RWPE1 (cell line): ENCODE data around the gene AP4M1.
A peak's percentile ranks its signal among the peaks of the same experiment; 100 is the strongest.
"Not testable (repeated sequence)": the region's sequence is repeated elsewhere in the genome, so short reads cannot be mapped to it uniquely, and the experiment has no call there.

ENCODE experiments used
- CTCF ChIA-PET: fragments of 350-600 bp; sonication (Branson Sonifier 250); formaldehyde crosslinking; extraction: SDS; loops from one replicate; lab custom pipeline; 2021; lab: Yijun Ruan, JAX
- POLR2A ChIA-PET: fragments of 400-600 bp; formaldehyde crosslinking; extraction: SDS; loops from one replicate; lab custom pipeline; 2020; ENCODE audit warnings: antibody characterized with exemption; ENCODE audit not compliant: low non-redundant PET; lab: Yijun Ruan, JAX
- DNase-seq: peaks from one replicate; pipeline ENCODE4 v3.0.0; 2012; ENCODE audit warnings: low spot score
- H3K27ac ChIP-seq: fragments of 450-650 bp; 2 replicates; pipeline ENCODE4 v1.5.1; 2017
- TF ChIP-seq, protein P1 (sequence below): fragments of 450-650 bp; conservative IDR thresholded peaks from 2 replicates; pipeline ENCODE4 v1.5.1; 2017; ENCODE audit warnings: low read depth, mild to moderate bottlenecking

Gene AP4M1

DNA sequence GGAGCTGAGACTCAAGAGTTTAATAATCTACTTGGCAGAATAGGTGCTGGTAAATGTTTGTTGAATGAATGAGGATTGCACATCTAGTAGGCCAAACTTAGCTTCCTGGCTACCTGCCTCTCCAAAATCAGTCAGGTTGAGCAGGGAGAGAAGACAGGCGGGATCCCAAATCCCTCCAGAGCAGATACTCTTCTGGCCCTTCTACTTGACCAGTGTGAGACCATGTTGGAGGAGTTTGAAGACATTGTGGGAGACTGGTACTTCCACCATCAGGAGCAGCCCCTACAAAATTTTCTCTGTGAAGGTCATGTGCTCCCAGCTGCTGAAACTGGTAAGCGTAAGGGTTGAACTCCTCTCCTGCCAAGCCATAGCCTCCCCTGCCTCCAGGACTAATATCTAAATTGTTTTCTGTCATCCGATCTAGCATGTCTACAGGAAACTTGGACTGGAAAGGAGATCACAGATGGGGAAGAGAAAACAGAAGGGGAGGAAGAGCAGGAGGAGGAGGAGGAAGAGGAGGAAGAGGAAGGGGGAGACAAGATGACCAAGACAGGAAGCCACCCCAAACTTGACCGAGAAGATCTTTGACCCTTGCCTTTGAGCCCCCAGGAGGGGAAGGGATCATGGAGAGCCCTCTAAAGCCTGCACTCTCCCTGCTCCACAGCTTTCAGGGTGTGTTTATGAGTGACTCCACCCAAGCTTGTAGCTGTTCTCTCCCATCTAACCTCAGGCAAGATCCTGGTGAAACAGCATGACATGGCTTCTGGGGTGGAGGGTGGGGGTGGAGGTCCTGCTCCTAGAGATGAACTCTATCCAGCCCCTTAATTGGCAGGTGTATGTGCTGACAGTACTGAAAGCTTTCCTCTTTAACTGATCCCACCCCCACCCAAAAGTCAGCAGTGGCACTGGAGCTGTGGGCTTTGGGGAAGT, 23.1 kb downstream of the AP4M1 start:
- ChIA-PET POLR2A (interaction anchor here (0.6 to 1.1 kb wide), 5 partner anchors 10 to 310 kb away, joined by 3 to 10 read pairs (median 5); partner anchors contain the start of gene LAMTOR4), CTCF (no interaction called here)
- TF ChIP-seq, protein P1, sequence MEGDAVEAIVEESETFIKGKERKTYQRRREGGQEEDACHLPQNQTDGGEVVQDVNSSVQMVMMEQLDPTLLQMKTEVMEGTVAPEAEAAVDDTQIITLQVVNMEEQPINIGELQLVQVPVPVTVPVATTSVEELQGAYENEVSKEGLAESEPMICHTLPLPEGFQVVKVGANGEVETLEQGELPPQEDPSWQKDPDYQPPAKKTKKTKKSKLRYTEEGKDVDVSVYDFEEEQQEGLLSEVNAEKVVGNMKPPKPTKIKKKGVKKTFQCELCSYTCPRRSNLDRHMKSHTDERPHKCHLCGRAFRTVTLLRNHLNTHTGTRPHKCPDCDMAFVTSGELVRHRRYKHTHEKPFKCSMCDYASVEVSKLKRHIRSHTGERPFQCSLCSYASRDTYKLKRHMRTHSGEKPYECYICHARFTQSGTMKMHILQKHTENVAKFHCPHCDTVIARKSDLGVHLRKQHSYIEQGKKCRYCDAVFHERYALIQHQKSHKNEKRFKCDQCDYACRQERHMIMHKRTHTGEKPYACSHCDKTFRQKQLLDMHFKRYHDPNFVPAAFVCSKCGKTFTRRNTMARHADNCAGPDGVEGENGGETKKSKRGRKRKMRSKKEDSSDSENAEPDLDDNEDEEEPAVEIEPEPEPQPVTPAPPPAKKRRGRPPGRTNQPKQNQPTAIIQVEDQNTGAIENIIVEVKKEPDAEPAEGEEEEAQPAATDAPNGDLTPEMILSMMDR = no peak
- no peak for DNase-seq
- peak overlapping the region; percentile 99 for H3K27ac ChIP-seq

DNA sequence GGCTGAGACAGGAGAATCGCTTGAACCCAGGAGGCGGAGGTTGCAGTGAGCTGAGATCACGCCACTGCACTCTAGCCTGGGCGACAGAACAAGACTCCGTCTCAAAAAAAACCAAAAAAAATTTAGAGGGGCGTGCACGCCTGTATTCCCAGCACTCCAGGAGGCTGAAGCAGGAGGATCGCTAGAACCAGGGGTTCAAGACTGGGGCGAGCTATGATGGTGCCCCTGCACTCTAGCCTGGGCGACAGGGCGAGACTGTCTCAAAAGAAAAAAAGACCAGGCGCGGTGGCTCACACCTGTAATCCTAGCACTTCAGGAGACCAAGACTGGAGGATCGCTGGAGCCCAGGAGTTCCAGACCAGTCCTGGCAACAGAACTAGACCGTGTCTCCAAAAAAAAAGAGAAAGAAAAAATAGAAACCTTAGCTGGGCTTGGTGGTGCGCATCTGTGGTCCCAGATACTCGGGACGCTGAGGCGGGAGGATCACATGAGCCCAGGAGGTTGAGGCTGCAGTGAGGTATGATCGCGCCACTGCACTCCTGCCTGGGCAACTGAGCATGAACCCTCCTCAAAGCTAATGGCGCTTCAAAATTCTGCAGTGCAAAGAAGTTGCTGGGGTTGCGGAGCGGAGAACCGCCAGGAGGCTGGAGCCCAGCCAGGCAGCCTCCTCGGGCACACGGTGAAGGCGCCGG, 24.9 kb downstream of the AP4M1 start:
- CTCF ChIA-PET = interaction anchor here (0.7 kb wide), 2 partner anchors 30 to 213 kb away, joined by 3 to 5 read pairs; no protein-coding TSS in a partner anchor
- POLR2A ChIA-PET = interaction anchor here (0.7 kb wide), 1 partner anchor 751 kb away, joined by 3 read pairs; no protein-coding TSS in a partner anchor
- no peak for DNase-seq
- peak overlapping the region; percentile 99 for H3K27ac ChIP-seq
- TF ChIP-seq, protein P1 = no peak

DNA sequence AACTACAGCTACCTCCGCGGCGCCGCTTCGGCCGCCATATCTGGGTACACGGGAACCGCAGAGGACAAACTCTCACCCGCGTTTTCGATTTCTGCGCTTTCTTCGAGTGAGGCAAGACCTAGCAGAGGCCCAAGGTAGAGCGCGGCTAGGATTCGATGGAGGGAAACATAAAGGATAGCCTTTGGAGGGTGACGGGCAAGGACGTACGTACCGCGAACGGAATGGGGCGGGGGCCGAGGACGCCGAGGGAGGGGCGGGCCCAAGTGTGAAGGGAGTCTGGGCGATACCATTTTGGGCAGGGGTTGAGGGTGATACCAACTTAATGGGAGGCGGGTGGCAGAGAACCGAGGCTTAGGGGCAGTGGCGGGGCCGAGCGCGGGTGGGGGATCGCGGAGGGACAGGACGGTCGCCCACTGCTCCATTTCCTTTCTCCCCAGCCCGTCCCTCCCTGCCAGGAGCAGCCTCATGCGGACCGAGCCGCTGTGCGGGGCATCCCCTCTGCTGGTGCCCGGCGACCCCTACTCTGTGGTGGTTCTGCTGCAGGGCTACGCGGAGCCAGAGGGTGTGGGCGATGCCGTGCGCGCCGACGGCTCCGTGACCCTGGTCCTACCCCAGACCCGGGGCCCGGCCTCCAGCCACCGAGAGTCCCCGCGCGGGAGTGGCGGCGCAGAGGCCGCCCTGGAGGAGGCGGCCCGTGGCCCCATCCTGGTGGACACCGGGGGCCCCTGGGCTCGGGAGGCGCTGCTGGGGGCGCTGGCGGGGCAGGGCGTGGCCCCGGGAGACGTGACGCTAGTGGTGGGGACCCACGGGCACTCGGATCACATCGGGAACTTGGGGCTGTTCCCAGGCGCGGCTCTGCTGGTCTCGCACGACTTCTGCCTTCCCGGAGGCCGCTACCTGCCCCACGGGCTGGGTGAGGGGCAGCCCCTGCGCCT, 25.8 kb downstream of the AP4M1 start, which contains the start of gene MBLAC1:
Gene MBLAC1 (plus strand): TSS at position 37 of the 935 bp plus-strand sequence. CDS start 429 bp downstream, at position 466.
- POLR2A ChIA-PET = interaction anchor here (0.7 kb wide), 1 partner anchor 752 kb away, joined by 3 read pairs; no protein-coding TSS in a partner anchor
- peak within 1 kb of the TSS; percentile 99 for H3K27ac ChIP-seq
- CTCF ChIA-PET = interaction anchor here (0.7 kb wide), 2 partner anchors 30 to 214 kb away, joined by 3 to 5 read pairs; no protein-coding TSS in a partner anchor

DNA sequence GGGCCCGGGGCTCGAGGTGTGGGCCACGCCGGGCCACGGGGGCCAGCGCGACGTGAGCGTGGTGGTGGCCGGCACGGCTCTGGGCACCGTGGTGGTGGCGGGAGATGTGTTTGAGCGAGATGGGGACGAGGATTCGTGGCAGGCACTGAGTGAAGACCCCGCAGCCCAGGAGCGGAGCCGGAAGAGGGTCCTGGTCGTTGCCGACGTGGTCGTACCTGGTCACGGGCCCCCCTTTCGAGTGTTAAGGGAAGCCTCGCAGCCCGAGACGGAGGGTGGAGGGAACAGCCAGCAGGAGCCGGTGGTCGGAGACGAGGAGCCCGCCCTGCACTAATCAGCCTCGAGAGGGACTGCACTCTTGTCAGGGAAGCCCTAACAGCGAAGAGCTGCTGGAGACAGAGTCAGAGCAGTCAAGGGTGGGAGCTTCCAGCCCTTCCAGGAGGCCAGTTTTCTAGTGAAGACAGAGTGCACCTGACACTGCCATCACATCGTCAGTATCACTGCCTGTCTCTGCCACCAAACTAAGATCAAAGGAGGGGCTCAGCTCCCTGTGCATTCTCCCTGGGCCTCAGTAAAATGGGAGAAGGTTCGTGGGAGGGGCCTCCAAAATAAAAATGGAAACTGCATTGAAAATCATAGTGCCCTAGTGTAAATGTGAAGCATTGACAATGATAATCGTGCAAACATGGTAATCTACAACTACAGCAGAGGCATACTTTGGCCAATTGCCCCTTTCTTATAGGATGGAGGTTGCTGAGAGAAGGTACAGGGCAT, 26.6 kb downstream of the AP4M1 start:
- TF ChIP-seq, protein P1 = no peak
- H3K27ac ChIP-seq = peak overlapping the region; percentile 99
- CTCF ChIA-PET = interaction anchor here (0.6 kb wide), 2 partner anchors 11 to 20 kb away, joined by 4 read pairs; no protein-coding TSS in a partner anchor
- POLR2A ChIA-PET = no interaction called here
- no peak for DNase-seq

More for the DNA sequence above, 25.8 kb downstream of the AP4M1 start, which contains the start of gene MBLAC1:
- peak; percentile 92 for DNase-seq
- TF ChIP-seq, protein P1 = no peak

DNA sequence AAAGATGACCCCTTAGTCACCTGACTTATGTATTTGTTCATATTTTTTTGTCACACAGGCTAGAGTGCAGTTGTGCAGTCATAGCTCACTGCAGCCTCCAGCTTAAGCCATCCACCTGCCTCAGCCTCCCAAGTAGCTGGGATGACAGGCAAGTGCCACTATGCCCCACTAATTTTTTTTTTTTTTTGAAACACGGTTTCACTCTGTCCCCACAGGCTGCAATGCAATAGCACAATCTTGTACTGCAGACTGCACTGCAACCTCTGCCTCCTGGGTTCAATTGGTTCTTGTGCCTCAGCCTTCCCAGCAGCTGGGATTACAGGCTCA, 27.2 kb downstream of the AP4M1 start:
- POLR2A ChIA-PET = no interaction called here

DNA sequence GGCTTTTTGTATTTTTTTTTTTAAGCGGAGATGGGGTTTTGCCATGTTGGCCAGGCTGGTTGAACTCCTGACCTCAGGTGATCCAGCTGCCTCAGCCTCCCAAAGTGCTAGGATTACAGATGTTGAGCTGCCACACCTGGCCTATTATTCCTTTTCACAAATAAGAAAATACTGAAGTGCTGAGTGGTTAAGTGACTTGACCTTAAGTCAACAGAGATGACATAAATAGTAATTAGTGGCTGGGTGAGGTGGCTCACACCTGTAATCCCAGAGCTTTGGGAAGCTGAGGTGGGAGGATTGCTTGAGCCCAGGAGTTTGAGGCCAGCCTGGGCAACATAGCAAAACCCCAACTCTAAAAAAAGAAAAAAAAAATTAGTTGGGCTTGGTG, 28.8 kb downstream of the AP4M1 start:
- POLR2A ChIA-PET, H3K27ac ChIP-seq, DNase-seq: not testable (repeated sequence)
- CTCF ChIA-PET = interaction anchor here (0.5 to 1.6 kb wide), 9 partner anchors 9 to 1191 kb away, joined by 3 to 6 read pairs (median 4); partner anchors contain the start of gene STAG3

More for the DNA sequence above, 27.2 kb downstream of the AP4M1 start:
- H3K27ac ChIP-seq = no peak overlapping the region
- DNase-seq = no peak
- CTCF ChIA-PET = interaction anchor here (0.6 kb wide), 1 partner anchor 20 kb away, joined by 4 read pairs; no protein-coding TSS in a partner anchor
- TF ChIP-seq, protein P1 = no peak
